K562 (cell line): Measurements from ENCODE around the gene WDR55. TPM values are rescaled to one million over a fixed set of nuclear protein-coding genes. Genes with fewer than 3 reads are reported as not detected.

ENCODE experiments used
- CBFA2T2 ChIP-seq: fragments of 450-650 bp; conservative IDR thresholded peaks from 2 replicates; pipeline ENCODE4 v1.6.1; 2017; ENCODE audit warnings: mild to moderate bottlenecking
- FOXK1 ChIP-seq: sonication (generic); formaldehyde crosslinking; IDR thresholded peaks from 2 replicates; pipeline ENCODE4 v1.8.0; 2022; ENCODE audit warnings: missing genetic modification reagents, mild to moderate bottlenecking, borderline replicate concordance
- HDAC6 ChIP-seq: IDR thresholded peaks from 2 replicates; pipeline ENCODE4 v1.6.1; 2012; ENCODE audit warnings: low read depth, mild to moderate bottlenecking, control low read depth, inconsistent platforms, low read length, moderate library complexity
- MLLT1 ChIP-seq, 2 experiments: fragments of 450-650 bp; IDR thresholded peaks; 2 replicates each; pipeline ENCODE4 v1.6.1; 2016
- MXD1 ChIP-seq: fragments of 250-450 bp; sonication (Bioruptor Pico); IDR thresholded peaks from 2 replicates; pipeline ENCODE4 v1.8.0; 2021; ENCODE audit warnings: borderline replicate concordance, mild to moderate bottlenecking, moderate library complexity; ENCODE audit not compliant: poor library complexity, severe bottlenecking
- PCBP2 ChIP-seq: fragments of 200-400 bp; formaldehyde crosslinking; IDR thresholded peaks from 2 replicates; pipeline ENCODE4 v1.6.1; 2018; ENCODE audit warnings: low read length, low read depth, mild to moderate bottlenecking, moderate library complexity; ENCODE audit not compliant: poor library complexity, severe bottlenecking
- SNRNP70 ChIP-seq: fragments of 200-400 bp; formaldehyde crosslinking; optimal IDR thresholded peaks from 2 replicates; pipeline ENCODE3; 2017; ENCODE audit warnings: low read depth, low read length
- STAT5A ChIP-seq: IDR thresholded peaks from 2 replicates; pipeline ENCODE4 v1.6.1; 2012; ENCODE audit warnings: low read length, inconsistent platforms, borderline replicate concordance
- ZBTB34 ChIP-seq: fragments of 250-450 bp; sonication (Bioruptor Pico); IDR thresholded peaks from 2 replicates; pipeline ENCODE4 v1.8.0; 2021; ENCODE audit warnings: mild to moderate bottlenecking, moderate library complexity
- ZBTB7A ChIP-seq: IDR thresholded peaks from 2 replicates; pipeline ENCODE4 v1.6.1; 2011; ENCODE audit warnings: low read depth, mild to moderate bottlenecking, low read length, moderate library complexity, borderline replicate concordance; ENCODE audit not compliant: control insufficient read depth
- ZNF764 ChIP-seq: fragments of 250-450 bp; sonication (Bioruptor Pico); IDR thresholded peaks from 2 replicates; pipeline ENCODE4 v1.4.0; 2020; ENCODE audit warnings: low read depth, mild to moderate bottlenecking, moderate library complexity
- polyA plus RNA-seq, 8 experiments: library from polyadenylated mRNA; depleted of rRNA in 4 of 8; stranded (reverse) in 5 of 8; unstranded in 3 of 8; fragments of >200 nt; fragmentation: Nextera tagmentation in 2 of 8; fragmentation: Illumina TruSeq in 1 of 8; extraction: Ambion mirVana in 2 of 8; extraction: Trizol in 1 of 8; gene quantifications; 2 replicates each; pipeline versions ENCODE4 v1.2.1 to v1.2.3, GENCODE V29; 2011 to 2014; ENCODE audit warnings: inconsistent platforms in 1 of 8, missing spikeins in 1 of 8
- total RNA-seq, 7 experiments: library from RNA; depleted of rRNA in 6 of 7; stranded (reverse); fragments of >200 nt in 6 of 7; fragmentation: Illumina TruSeq in 2 of 7; extraction: Trizol in 2 of 7; gene quantifications; 2 replicates each; pipeline versions ENCODE4 v1.2.1 to v1.2.3, GENCODE V29; 2011 to 2021; ENCODE audit warnings: low replicate concordance in 1 of 7
- TF ChIP-seq, protein P1 (sequence below): sonication (generic); formaldehyde crosslinking; IDR thresholded peaks from 2 replicates; pipeline ENCODE4 v1.8.1; 2022; ENCODE audit warnings: missing genetic modification reagents

The WDR55 gene
- total and polyA plus RNA-seq, 9 of the 15 experiments (the other 6 are each of a cell fraction or from before 2014, with no cell fraction given), result 5.2 to 45.0 (median 29.3) TPM

DNA sequence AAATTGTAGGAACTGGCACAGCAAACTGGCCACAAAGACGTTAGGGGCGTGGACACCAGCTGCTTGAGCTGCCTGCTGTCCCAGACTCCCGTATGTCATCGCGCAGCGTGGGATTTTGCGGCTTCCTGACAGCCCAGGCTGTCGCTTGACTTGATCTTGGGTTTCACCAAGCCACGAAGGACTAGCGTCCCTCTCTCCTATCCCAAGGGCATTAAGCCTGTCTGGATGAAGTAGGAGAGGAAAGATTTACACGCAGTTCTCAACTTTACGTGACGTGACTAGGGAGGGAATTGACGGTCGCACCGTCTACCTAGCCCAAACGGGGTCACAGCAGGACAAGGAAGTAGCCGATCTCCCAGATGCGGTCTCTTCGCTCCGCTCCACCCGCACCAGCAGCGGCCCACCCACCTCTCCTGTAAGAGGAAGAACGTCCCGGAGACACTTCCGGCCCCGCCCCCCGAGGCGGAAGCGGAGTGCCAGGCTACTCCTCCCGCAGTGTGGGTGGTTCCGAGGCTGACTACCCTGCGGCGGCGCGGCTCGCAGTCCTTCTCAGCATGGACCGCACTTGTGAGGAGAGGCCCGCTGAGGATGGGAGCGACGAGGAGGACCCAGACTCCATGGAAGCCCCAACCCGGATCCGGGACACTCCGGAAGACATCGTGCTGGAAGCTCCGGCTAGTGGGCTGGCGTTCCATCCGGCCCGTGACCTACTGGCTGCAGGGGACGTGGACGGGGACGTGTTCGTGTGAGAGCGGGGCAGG lies at the start of gene WDR55 (continued):
- TF ChIP-seq, protein P1, sequence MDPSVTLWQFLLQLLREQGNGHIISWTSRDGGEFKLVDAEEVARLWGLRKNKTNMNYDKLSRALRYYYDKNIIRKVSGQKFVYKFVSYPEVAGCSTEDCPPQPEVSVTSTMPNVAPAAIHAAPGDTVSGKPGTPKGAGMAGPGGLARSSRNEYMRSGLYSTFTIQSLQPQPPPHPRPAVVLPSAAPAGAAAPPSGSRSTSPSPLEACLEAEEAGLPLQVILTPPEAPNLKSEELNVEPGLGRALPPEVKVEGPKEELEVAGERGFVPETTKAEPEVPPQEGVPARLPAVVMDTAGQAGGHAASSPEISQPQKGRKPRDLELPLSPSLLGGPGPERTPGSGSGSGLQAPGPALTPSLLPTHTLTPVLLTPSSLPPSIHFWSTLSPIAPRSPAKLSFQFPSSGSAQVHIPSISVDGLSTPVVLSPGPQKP (CRISPR knock-in tag), result no peak
- 0 out of 2 replicates have a peak, but pooled peaks have one; percentile 24 for TF ChIP-seq FOXK1 (CRISPR knock-in tag)
- no peak for TF ChIP-seq SNRNP70
- no peak for TF ChIP-seq ZBTB34 (CRISPR knock-in tag)
- no peak for TF ChIP-seq MXD1 (CRISPR knock-in tag)
- no peak for TF ChIP-seq CBFA2T2
- TF ChIP-seq ZNF764 (CRISPR knock-in tag), result no peak
- 0 out of 2 replicates have a peak, but pooled peaks have one; percentile 47 for TF ChIP-seq ZBTB7A
- peak; percentile 28; the same call in 1 of the 2 replicates for TF ChIP-seq STAT5A
- TF ChIP-seq HDAC6, result no peak
- TF ChIP-seq PCBP2, result no peak
- TF ChIP-seq MLLT1 (IDR thresholded peaks at IDR 0.05), result no peak
